Heart left ventricle (tissue), 13 donors: ENCODE data around the gene NUP133.

Experiments
- POLR2A ChIP-seq, 2 donors: fragments of 450-650 bp; IDR thresholded peaks; one replicate each; pipeline ENCODE4 v1.6.1; 2017; ENCODE audit warnings: antibody characterized with exemption in 2 of 2, mild to moderate bottlenecking in 2 of 2, moderate library complexity in 2 of 2
- TF ChIP-seq, protein P1 (sequence below), 12 donors: fragments of 200-600 bp; sonication (generic) in 4 of 12; IDR thresholded peaks; one replicate each; pipeline versions ENCODE4 v1.5.0 to v1.8.0; 2018 to 2022; ENCODE audit warnings: antibody characterized with exemption in 12 of 12, mild to moderate bottlenecking in 5 of 12
- donor health status: ischemic (EF 13 %, LVEDD 7.1; RV severe dilation, severe dysfunction).
- donor health status: DM: no; HTN: yes; CAD: no.
- donor health status: DM: no; HTN: no; CAD: no.
- donor health status: ischemic (EF 25% LVEDD 6.9; RV normal size, moderate dysfunction).
- donor health status: ischemic (EF 25% LVEDD 5.7; RV mildly dilated, moderate dysfunction).
- donor health status: ischemic (EF 35%, LVEDD 5.7; RV mildly dilated, moderate dysfunction).
- donor health status: nonischemic (EF 11% LVEDD 7.7; RV severe dilation, severe dysfunction).
- donor health status: DM: yes; HTN: yes; CAD: no.
- donor health status: PGD.
- donor health status: ischemic (EF 29% LVEDD 5.4; RV normal size, mild dysfunction).
- donor health status: nonischemic (EF 23%, LVEDD 6.1; RV moderate dilation, normal function).

DNA sequence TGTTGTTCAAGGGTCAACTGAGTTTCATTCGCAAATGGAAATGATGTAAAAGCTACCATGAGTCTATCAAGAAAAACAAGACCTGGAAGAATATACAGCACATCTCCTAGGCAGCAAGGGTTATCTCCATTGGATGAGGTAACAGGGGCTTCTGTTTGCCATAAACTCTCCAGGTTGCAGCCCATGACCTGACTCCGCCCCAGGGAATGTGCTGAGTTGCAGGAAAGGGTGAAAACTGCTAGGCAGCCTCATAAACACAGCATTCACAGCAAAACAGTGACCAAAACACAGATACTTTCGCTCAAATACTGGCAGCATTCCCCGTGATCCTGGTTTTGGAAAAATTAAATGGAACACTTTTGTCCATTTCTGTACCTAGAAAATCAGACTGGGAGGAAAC lies 54.1 kb downstream of the NUP133 start:
- TF ChIP-seq, protein P1, sequence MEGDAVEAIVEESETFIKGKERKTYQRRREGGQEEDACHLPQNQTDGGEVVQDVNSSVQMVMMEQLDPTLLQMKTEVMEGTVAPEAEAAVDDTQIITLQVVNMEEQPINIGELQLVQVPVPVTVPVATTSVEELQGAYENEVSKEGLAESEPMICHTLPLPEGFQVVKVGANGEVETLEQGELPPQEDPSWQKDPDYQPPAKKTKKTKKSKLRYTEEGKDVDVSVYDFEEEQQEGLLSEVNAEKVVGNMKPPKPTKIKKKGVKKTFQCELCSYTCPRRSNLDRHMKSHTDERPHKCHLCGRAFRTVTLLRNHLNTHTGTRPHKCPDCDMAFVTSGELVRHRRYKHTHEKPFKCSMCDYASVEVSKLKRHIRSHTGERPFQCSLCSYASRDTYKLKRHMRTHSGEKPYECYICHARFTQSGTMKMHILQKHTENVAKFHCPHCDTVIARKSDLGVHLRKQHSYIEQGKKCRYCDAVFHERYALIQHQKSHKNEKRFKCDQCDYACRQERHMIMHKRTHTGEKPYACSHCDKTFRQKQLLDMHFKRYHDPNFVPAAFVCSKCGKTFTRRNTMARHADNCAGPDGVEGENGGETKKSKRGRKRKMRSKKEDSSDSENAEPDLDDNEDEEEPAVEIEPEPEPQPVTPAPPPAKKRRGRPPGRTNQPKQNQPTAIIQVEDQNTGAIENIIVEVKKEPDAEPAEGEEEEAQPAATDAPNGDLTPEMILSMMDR (IDR thresholded peaks at IDR 0.05) = no peak
- no peak for TF ChIP-seq POLR2A (IDR thresholded peaks at IDR 0.05)
